Measurements from ENCODE around the gene LRRC38.

- TF ChIP-seq ZNF585B (tag by site-specific recombination; IDR thresholded peaks at IDR 0.05), result no peak
- TF ChIP-seq ZNF707 (tag by site-specific recombination; IDR thresholded peaks at IDR 0.05), result no peak
- TF ChIP-seq CTCF (tag by site-specific recombination; IDR thresholded peaks at IDR 0.05), result no peak
- TF ChIP-seq ZNF596 (tag by site-specific recombination; IDR thresholded peaks at IDR 0.05), result no peak
- no peak for TF ChIP-seq ZNF311 (tag by site-specific recombination; IDR thresholded peaks at IDR 0.05; ENCODE audit: borderline replicate concordance)
- TF ChIP-seq ZNF274 (IDR thresholded peaks at IDR 0.05; ENCODE audit: low read length), result no peak
- no peak for TF ChIP-seq ZNF274 (tag by site-specific recombination; IDR thresholded peaks at IDR 0.05; ENCODE audit: borderline replicate concordance)
- TF ChIP-seq ZBTB20 (tag by site-specific recombination; IDR thresholded peaks at IDR 0.05), result no peak
- TF ChIP-seq REST (tag by site-specific recombination; IDR thresholded peaks at IDR 0.05), result no peak
- no peak for TF ChIP-seq ZSCAN30 (tag by site-specific recombination; IDR thresholded peaks at IDR 0.05)
- no peak for TF ChIP-seq ZNF830 (tag by site-specific recombination; IDR thresholded peaks at IDR 0.05; ENCODE audit: low read depth)
Observed at GRCh38 chr1:13549521-13549920, 35.7 kb upstream of the LRRC38 start.

All from HEK293 (cell line).